Smooth muscle cell (in vitro differentiated cells): ENCODE measurements around the gene KIFC3. TPM values are rescaled to one million over a fixed set of nuclear protein-coding genes. Genes with fewer than 3 reads are reported as not detected.

Experiments used
- DNase-seq: peaks from one replicate; lab custom pipeline; 2025; ENCODE audit not compliant: unreplicated experiment; lab: John Stamatoyannopoulos, UW
- H2AFZ ChIP-seq: fragments of 200-600 bp; sonication (generic); 2 replicates; pipeline ENCODE4 v1.6.0; 2016; ENCODE audit warnings: antibody characterized with exemption, low read depth, mild to moderate bottlenecking
- H3F3A ChIP-seq: fragments of 200-600 bp; sonication (generic); 2 replicates; pipeline ENCODE4 v1.6.0; 2017; ENCODE audit warnings: antibody characterized with exemption, low read depth
- H3K27ac ChIP-seq: fragments of 200-600 bp; sonication (generic); 2 replicates; pipeline ENCODE4 v1.5.1; 2016; ENCODE audit warnings: low read depth, mild to moderate bottlenecking
- H3K27me3 ChIP-seq: fragments of 200-600 bp; sonication (generic); 2 replicates; pipeline ENCODE4 v1.6.1; 2016; ENCODE audit warnings: low read depth, mild to moderate bottlenecking
- H3K36me3 ChIP-seq: fragments of 200-600 bp; sonication (generic); 2 replicates; pipeline ENCODE4 v1.5.1; 2016; ENCODE audit warnings: low read depth
- H3K4me1 ChIP-seq: fragments of 200-600 bp; sonication (generic); 2 replicates; pipeline ENCODE4 v1.5.1; 2016; ENCODE audit warnings: low read depth
- H3K4me2 ChIP-seq: fragments of 200-600 bp; sonication (generic); 2 replicates; pipeline ENCODE4 v1.6.0; 2016; ENCODE audit warnings: mild to moderate bottlenecking
- H3K4me3 ChIP-seq: fragments of 200-600 bp; sonication (generic); 2 replicates; pipeline ENCODE4 v1.5.1; 2016; ENCODE audit warnings: mild to moderate bottlenecking
- H3K79me2 ChIP-seq: fragments of 200-600 bp; sonication (generic); 2 replicates; pipeline ENCODE4 v1.6.0; 2016; ENCODE audit warnings: low read depth, mild to moderate bottlenecking
- H3K9ac ChIP-seq: fragments of 200-600 bp; sonication (generic); 2 replicates; pipeline ENCODE4 v1.6.0; 2016; ENCODE audit warnings: low read depth
- H3K9me3 ChIP-seq: fragments of 200-600 bp; sonication (generic); replicated peaks from 2 replicates; pipeline ENCODE4 v1.5.1; 2016; ENCODE audit warnings: low read depth
- H4K20me1 ChIP-seq: fragments of 200-600 bp; sonication (generic); 2 replicates; pipeline ENCODE4 v1.6.0; 2016; ENCODE audit warnings: low read depth
- WGBS: methylation state at CpG from one replicate; pipeline ENCODE4 v1.1.7; 2016; ENCODE audit warnings: low lambda C conversion rate; 5-methylcytosine and 5-hydroxymethylcytosine counted together
- polyA plus RNA-seq: library from polyadenylated mRNA; unstranded; fragments of >200 nt; fragmentation: Nextera tagmentation; extraction: Ambion mirVana; gene quantifications from 2 replicates; pipeline ENCODE4 v1.2.1, GENCODE V29; 2016
- total RNA-seq: library from RNA; depleted of rRNA; stranded (reverse); fragments of >200 nt; gene quantifications from 2 replicates; pipeline ENCODE4 v1.2.3, GENCODE V29; 2014
- TF ChIP-seq, protein P1 (sequence below): fragments of 200-600 bp; sonication (generic); IDR thresholded peaks from 2 replicates; pipeline ENCODE4 v1.5.1; 2017; ENCODE audit warnings: borderline replicate concordance, mild to moderate bottlenecking, antibody characterized with exemption; ENCODE audit not compliant: insufficient read depth, poor library complexity, severe bottlenecking

The KIFC3 gene
- total and polyA plus RNA-seq, 2 experiments from 2014 or later, result 30.6 to 50.2 TPM

- H3K27ac ChIP-seq, result peak overlapping the region; percentile 93
- peaks cover 39% of the 10 kb centered on the region for H3K79me2 ChIP-seq
- peaks cover 50% of the 10 kb centered on the region for H4K20me1 ChIP-seq
- H3K9me3 ChIP-seq, result no peaks in the 10 kb centered on the region
- H3K4me3 ChIP-seq, result peak overlapping the region; percentile 75
- H3K4me1 ChIP-seq, result peaks cover 45% of the 10 kb centered on the region
- peak overlapping the region; percentile 95 for H3K9ac ChIP-seq
- TF ChIP-seq, protein P1, sequence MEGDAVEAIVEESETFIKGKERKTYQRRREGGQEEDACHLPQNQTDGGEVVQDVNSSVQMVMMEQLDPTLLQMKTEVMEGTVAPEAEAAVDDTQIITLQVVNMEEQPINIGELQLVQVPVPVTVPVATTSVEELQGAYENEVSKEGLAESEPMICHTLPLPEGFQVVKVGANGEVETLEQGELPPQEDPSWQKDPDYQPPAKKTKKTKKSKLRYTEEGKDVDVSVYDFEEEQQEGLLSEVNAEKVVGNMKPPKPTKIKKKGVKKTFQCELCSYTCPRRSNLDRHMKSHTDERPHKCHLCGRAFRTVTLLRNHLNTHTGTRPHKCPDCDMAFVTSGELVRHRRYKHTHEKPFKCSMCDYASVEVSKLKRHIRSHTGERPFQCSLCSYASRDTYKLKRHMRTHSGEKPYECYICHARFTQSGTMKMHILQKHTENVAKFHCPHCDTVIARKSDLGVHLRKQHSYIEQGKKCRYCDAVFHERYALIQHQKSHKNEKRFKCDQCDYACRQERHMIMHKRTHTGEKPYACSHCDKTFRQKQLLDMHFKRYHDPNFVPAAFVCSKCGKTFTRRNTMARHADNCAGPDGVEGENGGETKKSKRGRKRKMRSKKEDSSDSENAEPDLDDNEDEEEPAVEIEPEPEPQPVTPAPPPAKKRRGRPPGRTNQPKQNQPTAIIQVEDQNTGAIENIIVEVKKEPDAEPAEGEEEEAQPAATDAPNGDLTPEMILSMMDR, result no peak
- H2AFZ ChIP-seq, result peak overlapping the region; percentile 78
- DNase-seq, result no peak
- H3K36me3 ChIP-seq, result no peaks in the 10 kb centered on the region
- 10% methylated on average over 5 of the region's 5 CpGs for WGBS
- H3F3A ChIP-seq, result peaks cover 6% of the 10 kb centered on the region
- no peaks in the 10 kb centered on the region for H3K27me3 ChIP-seq
- H3K4me2 ChIP-seq, result peak overlapping the region; percentile 97
Measured at GRCh38 chr16:57801098-57801808, 1.0 kb downstream of the KIFC3 start.

- TF ChIP-seq, protein P1, result no peak
- Histone ChIP-seq H4K20me1 (peaks cover 56% of the 10 kb centered on the region), H3K4me2 (peak overlapping the region; percentile 97), H3F3A (peaks cover 6% of the 10 kb centered on the region), H3K27me3 (no peaks in the 10 kb centered on the region), H3K79me2 (peaks cover 43% of the 10 kb centered on the region), H3K36me3 (no peaks in the 10 kb centered on the region), H3K9ac (no peak overlapping the region), H3K27ac (peak overlapping the region; percentile 93), H3K4me1 (peaks cover 45% of the 10 kb centered on the region), H3K4me3 (peak overlapping the region; percentile 75), H2AFZ (no peak overlapping the region), H3K9me3 (no peaks in the 10 kb centered on the region)
- 43% methylated on average over 12 of the region's 12 CpGs for WGBS
- DNase-seq, result no peak
Measured at GRCh38 chr16:57800200-57801097, 1.8 kb downstream of the KIFC3 start.

- TF ChIP-seq, protein P1, result no peak
- Histone ChIP-seq H4K20me1 (peaks cover 63% of the 10 kb centered on the region), H3K27ac (no peak overlapping the region), H3K27me3 (no peaks in the 10 kb centered on the region), H3K4me2 (peak overlapping the region; percentile 97), H3K9me3 (no peaks in the 10 kb centered on the region), H3K9ac (no peak overlapping the region), H3K4me1 (peaks cover 45% of the 10 kb centered on the region), H2AFZ (no peak overlapping the region), H3K79me2 (peaks cover 43% of the 10 kb centered on the region), H3K4me3 (no peak overlapping the region), H3K36me3 (no peaks in the 10 kb centered on the region), H3F3A (peaks cover 6% of the 10 kb centered on the region)
- WGBS, result 61% methylated on average over 5 of the region's 5 CpGs
- no peak for DNase-seq
Measured at GRCh38 chr16:57799600-57800199, 2.6 kb downstream of the KIFC3 start.
